M059J (cell line): ENCODE measurements around the gene IQCF6. TPM values are rescaled to one million over a fixed set of nuclear protein-coding genes. Genes with fewer than 3 reads are reported as not detected.
"Not testable (repeated sequence)": the region's sequence is repeated elsewhere in the genome, so short reads cannot be mapped to it uniquely, and the experiment has no call there.

ENCODE experiments used
- DNase-seq: peaks from one replicate; pipeline ENCODE4 v3.0.0-alpha.2; 2012; ENCODE audit warnings: low read depth
- total RNA-seq: library from RNA; depleted of rRNA; stranded (reverse); fragments of >200 nt; shearing (Covaris generic); gene quantifications from 2 replicates; pipeline ENCODE4 v1.2.3, GENCODE V29; 2014; rRNA removed

IQCF6 gene
- total RNA-seq, 1 experiment from 2014 or later = not detected

DNA sequence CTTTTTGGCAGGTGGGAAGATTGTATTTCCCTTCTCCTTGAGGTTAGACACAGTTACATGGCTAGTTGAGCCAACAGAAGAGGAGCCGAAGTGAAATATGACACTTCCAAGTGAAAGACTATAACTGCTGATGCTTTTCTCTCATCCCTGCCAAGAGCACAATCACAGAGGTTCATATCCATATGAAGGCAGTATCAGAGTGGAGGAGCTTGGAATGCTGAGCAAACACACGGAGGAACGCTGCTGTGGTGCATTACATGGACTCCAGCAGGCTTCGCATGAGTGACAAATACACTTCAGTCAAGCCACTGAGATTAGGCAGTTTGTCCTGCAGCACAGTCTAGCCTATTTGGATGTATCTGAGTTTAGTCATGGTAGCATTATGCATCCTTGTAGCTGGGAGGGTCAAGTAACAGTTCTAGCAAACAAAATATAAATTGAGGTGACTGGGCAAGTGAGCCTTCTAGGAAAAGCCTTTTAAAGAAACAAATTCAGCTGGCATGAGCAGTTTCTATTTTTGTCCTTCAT is 5.4 kb downstream of the IQCF6 start:
- DNase-seq = no peak

DNA sequence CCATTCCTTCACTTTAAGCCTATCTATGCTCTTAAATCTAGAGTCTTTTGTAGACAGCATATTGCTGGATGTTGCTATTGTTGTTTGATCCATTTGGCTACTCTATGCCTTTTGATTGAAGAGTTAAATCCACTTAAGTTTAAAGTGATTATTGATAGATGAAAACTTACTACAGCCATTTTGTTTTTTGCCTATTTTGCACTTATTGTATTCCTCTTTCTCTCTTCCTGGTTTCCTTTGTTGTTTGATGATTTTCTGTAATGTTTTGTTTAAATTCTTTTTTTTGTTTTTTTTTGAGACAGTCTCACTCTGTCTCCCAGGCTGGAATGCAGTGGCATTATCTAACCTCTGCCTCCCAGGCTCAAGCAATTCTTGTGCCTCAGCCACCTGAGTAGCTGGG is 19.8 kb downstream of the IQCF6 start:
- no peak for DNase-seq

DNA sequence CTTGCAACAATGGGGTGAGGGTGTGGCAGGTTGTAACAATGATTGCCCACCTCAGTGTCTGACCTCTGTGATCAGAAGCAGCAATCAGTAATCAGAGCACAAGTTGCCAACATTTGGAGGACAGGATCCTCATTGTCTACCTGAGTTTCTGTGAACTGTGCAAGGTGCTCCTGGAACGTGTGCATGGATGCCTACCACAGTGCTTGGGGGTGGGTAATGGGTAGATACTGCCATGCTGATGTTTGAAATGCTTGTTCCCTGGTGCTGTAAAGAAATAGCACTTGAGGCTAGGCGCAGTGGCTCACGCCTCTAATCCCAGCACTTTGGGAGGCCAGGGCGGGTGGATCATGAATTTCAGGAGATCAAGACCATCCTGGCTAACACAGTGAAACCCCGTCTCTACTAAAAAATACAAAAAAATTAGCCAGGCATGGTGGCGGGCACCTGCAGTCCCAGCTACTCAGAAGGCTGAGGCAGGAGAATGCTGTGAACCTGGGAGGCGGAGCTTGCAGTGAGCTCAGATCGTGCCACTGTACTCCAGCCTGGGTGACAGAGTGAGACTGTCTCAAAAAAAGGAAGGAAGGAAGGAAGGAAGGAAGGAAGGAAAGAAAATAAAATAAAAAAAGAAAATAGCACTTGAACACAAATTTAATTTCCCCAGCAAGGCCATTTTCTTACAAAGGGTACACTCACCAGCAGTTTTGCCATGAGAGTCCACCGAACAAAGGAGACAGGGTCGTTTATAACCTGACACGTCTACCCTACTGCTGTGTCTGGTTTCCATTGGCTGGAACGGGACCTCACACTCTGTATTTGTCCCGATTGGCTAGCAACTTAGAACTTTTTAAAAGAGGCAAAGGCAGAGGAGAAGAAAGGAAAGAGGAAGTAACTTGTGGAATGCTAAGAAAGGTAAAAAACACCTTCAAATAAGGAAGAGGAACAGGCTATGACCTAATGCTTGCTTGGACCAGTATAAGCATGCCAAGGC is 25.0 kb downstream of the IQCF6 start:
- not testable (repeated sequence) for DNase-seq

DNA sequence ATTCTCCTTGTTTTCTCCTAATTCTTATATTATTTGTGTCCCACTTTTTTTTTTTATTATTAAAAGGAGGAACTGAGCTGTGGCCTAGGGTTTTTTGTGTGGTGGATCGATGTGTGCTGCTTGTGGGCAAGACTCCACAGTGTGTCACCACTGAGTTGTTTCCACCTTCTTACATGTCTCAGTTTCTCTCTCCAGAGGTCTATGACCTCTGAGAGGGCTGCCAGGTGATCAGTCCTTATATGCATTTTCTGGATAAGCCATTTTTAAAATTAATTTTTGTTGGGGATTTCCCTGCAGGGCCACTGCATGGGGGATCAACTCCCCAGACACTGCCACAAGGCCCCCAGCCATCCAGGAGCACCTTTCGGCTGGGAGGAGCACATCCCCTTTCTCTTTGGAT is 27.8 kb downstream of the IQCF6 start:
- DNase-seq = no peak

DNA sequence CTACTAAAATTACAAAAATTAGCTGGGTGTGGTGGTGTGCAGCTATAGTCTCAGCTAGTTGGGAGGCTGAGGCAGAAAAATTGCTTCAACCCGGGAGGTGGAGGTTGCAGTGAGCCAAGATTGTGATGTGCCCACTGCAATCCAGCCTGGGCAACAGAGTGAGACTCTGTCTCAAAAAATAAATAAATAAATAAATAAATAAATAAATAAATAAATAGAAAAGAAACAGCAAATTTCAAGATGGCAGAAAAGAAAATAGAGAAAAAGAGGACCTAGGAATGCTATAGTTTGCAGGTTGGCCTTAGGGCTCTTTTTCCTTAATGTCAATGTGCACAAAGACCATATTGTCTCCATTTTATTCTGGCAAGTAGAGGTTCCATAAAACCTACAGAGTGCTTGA is 28.2 kb downstream of the IQCF6 start:
- DNase-seq = no peak

DNA sequence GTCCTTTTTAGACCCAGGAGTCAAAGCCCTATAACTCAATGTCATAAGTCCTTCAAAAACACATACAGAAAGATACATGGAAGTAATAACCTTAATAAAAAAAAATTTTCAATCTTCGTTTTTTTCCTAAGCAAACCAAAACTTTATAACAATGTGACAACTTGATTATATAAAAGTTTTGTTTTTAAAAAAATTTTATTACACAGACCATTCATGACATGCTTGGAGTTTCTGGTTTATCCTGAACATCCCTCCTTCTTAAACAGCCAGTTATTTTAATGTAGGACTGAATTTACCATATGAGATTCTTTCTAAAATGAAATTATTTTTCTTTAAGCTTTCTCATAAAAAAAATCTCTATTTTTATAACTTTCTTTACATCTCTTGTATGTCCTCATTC is 30.7 kb downstream of the IQCF6 start:
- no peak for DNase-seq

DNA sequence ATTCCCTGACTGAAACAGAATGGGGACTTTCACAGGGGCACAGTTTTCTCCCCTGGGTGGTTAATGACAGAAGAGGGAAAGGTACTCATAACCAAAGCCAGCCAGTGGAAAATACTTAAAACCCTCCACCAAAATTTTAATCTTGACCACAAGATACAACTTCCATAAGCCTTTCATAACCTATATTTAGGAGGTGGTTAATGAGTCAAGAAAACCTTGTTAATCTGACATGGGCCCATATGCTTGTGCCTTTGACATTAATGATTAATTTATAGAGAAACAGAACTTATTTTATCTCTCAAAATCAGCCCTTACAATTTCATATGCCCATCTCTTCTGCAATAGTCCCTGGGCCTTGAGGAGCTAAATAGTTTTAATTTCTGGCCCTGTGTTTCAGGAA is 31.2 kb downstream of the IQCF6 start:
- no peak for DNase-seq

DNA sequence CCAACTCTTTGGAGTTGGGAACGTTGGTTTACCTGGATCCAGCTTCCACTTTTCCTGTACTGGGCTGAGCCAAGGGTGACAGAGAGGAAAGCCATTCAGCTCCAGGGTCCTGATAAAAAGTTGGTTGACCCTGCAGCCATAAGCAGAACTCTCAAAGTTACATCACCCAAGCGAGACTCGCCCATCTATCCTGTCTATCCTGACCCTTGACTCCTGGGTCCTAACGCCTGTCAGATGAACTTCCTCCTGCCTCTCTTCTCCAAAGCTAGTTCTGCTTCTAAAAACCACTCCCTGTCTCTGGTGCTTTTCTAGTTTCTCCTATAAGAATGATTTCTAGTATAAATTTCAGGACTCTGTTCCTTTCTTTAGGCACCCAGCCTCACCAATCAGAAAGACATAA is 36.1 kb downstream of the IQCF6 start:
- DNase-seq = not testable (repeated sequence)

DNA sequence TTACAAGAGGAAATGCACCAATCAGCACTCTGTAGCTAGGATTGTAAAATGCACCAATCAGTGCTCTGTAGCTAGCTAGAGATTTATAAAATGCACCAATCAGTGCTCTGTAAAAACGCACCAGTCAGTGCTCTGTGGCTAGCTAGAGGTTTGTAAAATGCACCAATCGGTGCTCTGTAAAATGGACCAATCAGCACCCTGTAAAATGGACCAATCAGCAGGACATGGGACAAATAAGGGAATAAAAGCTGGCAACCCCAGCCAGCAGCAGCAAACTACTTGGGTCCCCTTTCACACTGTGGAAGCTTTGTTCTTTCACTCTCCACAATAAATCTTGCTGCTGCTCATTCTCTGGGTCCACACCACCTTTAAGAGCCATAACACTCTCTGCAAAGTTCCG is 36.7 kb downstream of the IQCF6 start:
- DNase-seq = not testable (repeated sequence)

DNA sequence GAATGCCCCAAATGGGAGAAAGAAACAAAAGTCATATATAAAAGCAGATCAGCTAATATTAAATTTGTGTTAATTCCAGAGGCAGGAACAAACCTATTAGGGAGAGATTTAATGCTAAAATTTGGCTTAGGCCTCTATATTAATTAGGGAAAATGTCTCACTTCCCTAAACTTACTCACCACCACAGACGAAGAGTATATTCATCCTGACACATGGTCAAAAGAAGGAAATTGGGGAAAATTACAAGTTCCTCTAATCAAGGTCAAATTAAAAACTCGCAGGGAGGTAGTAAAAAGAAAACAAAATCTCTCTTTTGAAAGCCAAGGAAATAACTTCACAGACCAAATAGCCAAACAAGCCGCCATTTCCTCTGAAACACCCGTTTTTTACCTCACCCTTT is 39.9 kb downstream of the IQCF6 start:
- no peak for DNase-seq

DNA sequence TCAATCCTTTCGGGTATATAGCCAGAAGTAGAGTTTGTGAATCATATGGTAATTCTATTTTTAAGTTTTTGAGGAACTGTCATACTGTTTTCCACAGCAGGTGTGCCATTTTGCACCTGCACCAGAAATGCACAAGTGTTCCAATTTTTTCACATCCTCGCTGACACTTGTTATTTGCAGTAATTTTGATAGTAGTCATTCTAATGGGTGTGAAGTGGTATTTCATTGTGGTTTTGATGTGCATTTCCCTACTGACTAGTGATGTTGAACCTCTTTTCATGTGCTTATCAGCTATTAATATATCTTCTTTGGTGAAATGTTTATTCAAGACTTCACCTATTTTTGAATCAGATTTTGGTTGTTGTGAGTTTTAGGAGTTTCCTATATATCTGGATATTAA is 43.1 kb downstream of the IQCF6 start:
- DNase-seq = no peak

DNA sequence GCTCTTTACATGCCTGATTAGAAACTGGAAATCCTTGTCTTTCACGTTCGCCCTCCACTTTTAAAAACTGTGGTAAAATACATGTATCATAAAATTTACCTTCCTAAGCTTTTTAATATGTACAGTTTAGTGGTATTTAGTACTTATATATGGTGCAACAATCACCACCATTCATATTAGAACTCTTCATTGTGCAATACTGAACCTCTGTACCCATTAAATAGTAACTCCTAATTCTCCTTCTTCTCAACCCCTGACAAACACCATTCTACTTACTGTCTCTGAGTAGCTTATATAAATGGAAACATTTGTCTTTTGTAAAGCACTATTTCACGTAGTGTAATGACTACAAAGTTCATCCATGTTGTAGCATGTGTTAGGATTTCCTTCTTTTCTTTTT is 44.0 kb downstream of the IQCF6 start:
- DNase-seq = no peak

DNA sequence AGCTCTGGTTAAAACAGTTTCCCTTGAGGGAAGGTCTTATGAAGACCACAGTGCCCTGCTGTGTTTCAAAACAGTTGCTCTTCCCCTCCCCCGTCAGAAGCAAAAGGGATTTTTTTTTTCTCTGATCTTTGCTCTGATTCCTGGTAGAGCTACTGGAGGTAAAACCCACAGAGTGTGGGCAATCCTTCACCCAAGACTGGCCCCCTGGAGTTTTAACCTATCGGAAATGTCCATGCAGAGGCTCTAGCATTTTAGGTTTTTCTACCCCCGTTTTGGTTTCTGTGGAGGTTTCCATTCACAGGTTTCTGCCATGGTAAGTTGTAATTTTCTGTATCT is 44.5 kb downstream of the IQCF6 start:
- no peak for DNase-seq

DNA sequence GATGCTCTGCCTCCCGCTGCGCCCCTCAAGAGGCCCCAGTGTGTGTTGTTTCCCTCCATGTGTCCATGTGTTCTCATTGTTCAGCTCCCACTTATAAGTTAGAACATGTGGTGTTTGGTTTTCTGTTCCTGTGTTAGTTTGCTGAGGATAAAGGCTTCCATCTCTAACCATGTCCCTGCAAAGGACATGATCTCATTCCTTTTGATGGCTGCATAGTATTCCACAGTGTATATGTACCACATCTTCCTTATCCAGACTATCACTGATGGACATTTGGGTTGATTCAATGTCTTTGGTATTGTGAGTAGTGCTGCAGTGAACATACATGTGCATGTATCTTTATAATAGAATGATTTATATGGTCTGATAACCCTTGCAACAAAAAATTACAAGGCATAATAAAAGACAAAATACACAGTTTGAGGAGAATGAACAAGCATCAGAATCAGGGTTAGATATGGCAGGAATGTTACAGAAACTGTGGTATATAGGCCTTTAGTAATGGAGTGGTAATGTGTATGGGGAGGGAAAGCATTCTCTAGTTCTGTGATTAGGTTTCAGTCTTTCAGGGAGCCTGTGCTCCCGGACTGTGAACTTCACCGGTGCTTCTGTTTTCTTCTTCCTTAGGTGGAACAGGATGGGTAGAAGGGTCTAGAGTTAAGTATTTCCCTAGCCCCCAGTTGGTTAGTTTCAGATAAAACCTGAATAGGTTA is 45.0 kb downstream of the IQCF6 start:
- no peak for DNase-seq

DNA sequence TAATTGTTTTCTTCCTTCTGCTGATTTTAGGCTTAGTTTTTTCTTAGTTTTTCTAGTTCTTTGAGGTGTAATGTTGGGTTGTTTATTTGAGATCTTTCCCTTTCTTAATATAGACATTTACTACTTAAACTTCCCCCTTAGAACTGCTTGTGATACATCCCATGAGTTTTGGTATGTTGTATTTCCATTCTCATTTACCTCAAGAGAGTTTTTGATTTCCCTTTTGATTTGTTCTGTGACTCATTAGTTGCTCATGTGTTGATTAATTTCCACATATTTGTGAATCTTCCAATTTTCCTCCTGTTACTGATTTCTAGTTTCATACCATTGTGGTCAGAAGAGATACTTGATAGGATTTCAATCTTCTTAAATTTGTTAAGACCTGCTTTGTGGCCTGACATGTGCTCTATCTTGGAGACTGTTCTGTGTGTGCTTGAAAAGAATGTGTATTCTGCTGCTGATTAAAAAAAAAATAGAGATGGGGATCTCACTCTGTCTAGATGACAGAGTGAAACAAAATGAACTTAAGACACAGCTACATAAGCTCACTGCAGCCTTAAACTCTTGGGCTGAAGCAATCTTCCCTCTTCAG is 49.9 kb downstream of the IQCF6 start:
- no peak for DNase-seq

Other genes starting within 250 kb of the IQCF6 start
- gene RAD54L2, start 240.5 kb downstream of the IQCF6 start, total RNA-seq = 5.8 and 7.4 TPM in 2 replicates
- gene TEX264, start 108.0 kb downstream of the IQCF6 start, total RNA-seq = 56.3 and 61.0 TPM in 2 replicates
- gene GRM2, start 72.2 kb downstream of the IQCF6 start, total RNA-seq = not detected in 2 replicates
- gene IQCF2, start 82.4 kb upstream of the IQCF6 start, total RNA-seq = not detected in 2 replicates
- not detected in 2 replicates for gene IQCF5, start 96.4 kb upstream of the IQCF6 start, total RNA-seq
- gene IQCF1, start 124.1 kb upstream of the IQCF6 start, total RNA-seq = not detected in 2 replicates
- gene RRP9, start 162.7 kb upstream of the IQCF6 start, total RNA-seq = 22.2 and 26.3 TPM in 2 replicates
- 12.3 and 15.9 TPM in 2 replicates for gene PARP3, start 163.1 kb upstream of the IQCF6 start, total RNA-seq
- 0.02 TPM in 1 of 2 replicates, not detected in the other for gene GPR62, start 176.1 kb upstream of the IQCF6 start, total RNA-seq
- gene PCBP4, start 188.2 kb upstream of the IQCF6 start, total RNA-seq = 14.7 and 45.1 TPM in 2 replicates
- gene ABHD14B, start 194.8 kb upstream of the IQCF6 start, total RNA-seq = 10.6 and 14.4 TPM in 2 replicates
- gene ABHD14A, start 195.8 kb upstream of the IQCF6 start, total RNA-seq = 9.9 and 17.8 TPM in 2 replicates
- 26.4 and 29.4 TPM in 2 replicates for gene ACY1, start 204.3 kb upstream of the IQCF6 start, total RNA-seq
- 590 and 1,001 TPM in 2 replicates for gene RPL29, start 216.7 kb upstream of the IQCF6 start, total RNA-seq